Endothelial cell of umbilical vein (primary cell): Measurements from ENCODE around the gene LPP. TPM values are rescaled to one million over a fixed set of nuclear protein-coding genes. Genes with fewer than 3 reads are reported as not detected.
A peak's percentile ranks its signal among the peaks of the same experiment; 100 is the strongest.

Experiments used
- BruUV-seq: library from RNA; stranded (reverse); fragments of 400-500 nt; replicated peaks from 2 replicates; lab custom pipeline; 2021; lab: Mats Ljungman, UMichigan
- CTCF ChIA-PET: fragments of 300-600, 350-600 bp; sonication (Branson Sonifier 250); formaldehyde crosslinking; loops from one replicate; lab custom pipeline; 2021; ENCODE audit warnings: antibody characterized with exemption, inconsistent platforms; lab: Charles Lee
- POLR2A ChIA-PET: fragments of 300-600, 350-600 bp; sonication (Branson Sonifier 250); formaldehyde crosslinking; loops from one replicate; lab custom pipeline; 2021; ENCODE audit warnings: antibody characterized with exemption, inconsistent platforms; lab: Charles Lee
- DNase-seq: peaks from one replicate; pipeline ENCODE4 v3.0.0-alpha.2; 2011; ENCODE audit warnings: low read depth, low spot score
- FAIRE-seq: peaks from 2 replicates; lab custom pipeline; 2011; peaks lifted over from hg19 to GRCh38; lab: Jason Lieb, UNC
- H2AFZ ChIP-seq: 2 replicates; pipeline ENCODE4 v1.6.0; 2012; ENCODE audit warnings: low read depth, low read length, control low read depth, inconsistent platforms
- H3K27ac ChIP-seq: 2 replicates; pipeline ENCODE4 v1.5.1; 2011; ENCODE audit warnings: low read depth, mild to moderate bottlenecking, control low read depth, low read length, moderate library complexity; ENCODE audit not compliant: insufficient read depth
- H3K27me3 ChIP-seq, 2 experiments: 2 replicates each; pipeline versions ENCODE4 v1.6.0 to v1.6.1; 2011; ENCODE audit warnings: low read length in 2 of 2, mixed read lengths in 1 of 2; ENCODE audit not compliant: control insufficient read depth in 2 of 2, insufficient read depth in 2 of 2
- H3K36me3 ChIP-seq, 2 experiments: 2 replicates in 1 of 2; 3 replicates in 1 of 2; pipeline ENCODE4 v1.5.1; 2011; ENCODE audit warnings: low read length in 2 of 2, mild to moderate bottlenecking in 1 of 2, moderate library complexity in 1 of 2; ENCODE audit not compliant: control insufficient read depth in 2 of 2, insufficient read depth in 2 of 2; ENCODE audit errors: extremely low read depth in 1 of 2
- H3K4me1 ChIP-seq: 3 replicates; pipeline ENCODE4 v1.5.1; 2011; ENCODE audit warnings: mild to moderate bottlenecking, low read length; ENCODE audit not compliant: control insufficient read depth, insufficient read depth; ENCODE audit errors: extremely low read depth
- H3K4me2 ChIP-seq: 2 replicates; pipeline ENCODE4 v1.6.1; 2011; ENCODE audit warnings: low read length, control low read depth, mixed read lengths; ENCODE audit not compliant: insufficient read depth
- H3K4me3 ChIP-seq, 3 experiments: fragments of 200-600 bp in 1 of 3; sonication (generic), shearing (Covaris generic) in 1 of 3; replicated peaks in 1 of 3; 2 replicates each; pipeline ENCODE4 v1.5.1; 2011 to 2016; ENCODE audit warnings: control low read depth in 3 of 3, low read length in 3 of 3, mild to moderate bottlenecking in 2 of 3, inconsistent platforms in 1 of 3, low read depth in 1 of 3, moderate library complexity in 1 of 3; ENCODE audit not compliant: insufficient read depth in 1 of 3
- H3K79me2 ChIP-seq: 2 replicates; pipeline ENCODE4 v1.6.0; 2012; ENCODE audit warnings: low read length, inconsistent platforms; ENCODE audit not compliant: control insufficient read depth, insufficient read depth
- H3K9ac ChIP-seq: replicated peaks from 2 replicates; pipeline ENCODE3; 2011; ENCODE audit warnings: low read length, control low read depth; ENCODE audit not compliant: insufficient read depth; ENCODE audit errors: extremely low read depth
- H3K9me1 ChIP-seq: replicated peaks from 3 replicates; pipeline ENCODE4 v1.6.0; 2011; ENCODE audit warnings: mild to moderate bottlenecking, low read length; ENCODE audit not compliant: control insufficient read depth, insufficient read depth; ENCODE audit errors: extremely low read depth
- H3K9me3 ChIP-seq: replicated peaks from 2 replicates; pipeline ENCODE4 v1.5.1; 2012; ENCODE audit warnings: low read length, inconsistent platforms; ENCODE audit not compliant: control insufficient read depth, insufficient read depth
- H4K20me1 ChIP-seq: replicated peaks from 2 replicates; pipeline ENCODE3; 2011; ENCODE audit warnings: mild to moderate bottlenecking, low read length; ENCODE audit not compliant: control insufficient read depth, insufficient read depth; ENCODE audit errors: extremely low read depth
- CTCF ChIP-seq, 2 donors: IDR thresholded peaks; 1 replicate in 1 of 2; 2 replicates in 1 of 2; pipeline ENCODE4 v1.5.1; 2011; ENCODE audit warnings: low read length in 2 of 2, mild to moderate bottlenecking in 2 of 2, moderate library complexity in 2 of 2, control low read depth in 1 of 2, inconsistent platforms in 1 of 2, low read depth in 1 of 2; ENCODE audit not compliant: insufficient read depth in 1 of 2; ENCODE audit errors: extremely low read depth in 1 of 2
- EZH2 ChIP-seq: IDR thresholded peaks from 2 replicates; pipeline ENCODE4 v1.6.1; 2012; ENCODE audit warnings: borderline replicate concordance, low read depth, mild to moderate bottlenecking, moderate library complexity, low read length, inconsistent platforms; ENCODE audit not compliant: severe bottlenecking
- FOS ChIP-seq: IDR thresholded peaks from 2 replicates; pipeline ENCODE4 v1.6.1; 2011; ENCODE audit warnings: mild to moderate bottlenecking, low read length, moderate library complexity, borderline replicate concordance; ENCODE audit not compliant: insufficient read depth
- GATA2 ChIP-seq: IDR thresholded peaks from 2 replicates; pipeline ENCODE4 v1.7.0; 2011; ENCODE audit warnings: low read depth, mild to moderate bottlenecking, moderate library complexity, mixed read lengths, low read length; ENCODE audit not compliant: insufficient read length, insufficient read depth
- JUN ChIP-seq: IDR thresholded peaks from 2 replicates; pipeline ENCODE4 v1.6.1; 2011; ENCODE audit warnings: borderline replicate concordance, low read depth; ENCODE audit not compliant: insufficient read length, insufficient read depth
- MAX ChIP-seq: IDR thresholded peaks from 2 replicates; pipeline ENCODE4 v1.6.1; 2011; ENCODE audit not compliant: insufficient read depth, insufficient read length
- MYC ChIP-seq: IDR thresholded peaks from one replicate; pipeline ENCODE4 v1.6.1; 2011; ENCODE audit warnings: mild to moderate bottlenecking, low read depth, low read length
- POLR2A ChIP-seq: IDR thresholded peaks from 2 replicates; pipeline ENCODE4 v1.6.1; 2012; ENCODE audit warnings: low read depth, mild to moderate bottlenecking, control low read depth, low read length
- POLR2AphosphoS5 ChIP-seq: IDR thresholded peaks from 2 replicates; pipeline ENCODE4 v1.6.1; 2012; ENCODE audit warnings: low read depth, mild to moderate bottlenecking, control low read depth, low read length, moderate library complexity; ENCODE audit not compliant: insufficient read depth
- dilution Hi-C: fragments of 300-500 bp; cut with MboI; formaldehyde crosslinking; loops from one replicate; pipeline ENCODE4 v1.15.0; 2019; ENCODE audit warnings: low sequenced_read_pairs; ENCODE audit not compliant: extremely low pct_ligation_motif_present
- intact Hi-C: fragments of 100-400 bp; cut with micrococcal nuclease; formaldehyde crosslinking; loops from one replicate; pipeline ENCODE4 v1.10.0; 2022
- polyA plus RNA-seq, 4 experiments: library from polyadenylated mRNA; depleted of rRNA in 3 of 4; stranded (reverse) in 3 of 4; unstranded in 1 of 4; fragments of >200 nt; gene quantifications; 2 replicates each; pipeline versions ENCODE4 v1.2.1 to v1.2.3, GENCODE V29; 2011 to 2012; ENCODE audit warnings: missing spikeins in 1 of 4
- total RNA-seq: library from RNA; stranded (reverse); gene quantifications from 2 replicates; pipeline ENCODE4 v1.2.3, GENCODE V29; 2021

LPP gene
- total and polyA plus RNA-seq, 2 donors (not counting 3 experiments of a cell fraction or from before 2014, with no cell fraction given) = 16.9 to 153 TPM

- TF ChIP-seq MAX (no peak), MYC (no peak), EZH2 (no peak), POLR2A (no peak), GATA2 (no peak), POLR2AphosphoS5 (no peak), FOS (no peak), JUN (no peak), CTCF (IDR thresholded peaks at IDR 0.05; ENCODE audit: extremely low read depth in 1 of 2, insufficient read depth in 1 of 2, low read depth in 1 of 2, low read length in 2 of 2) (no peak)
- Histone ChIP-seq H3K9me3 (no peaks in the 10 kb centered on the region), H3K27ac (peak overlapping the region; percentile 87), H3K4me2 (peak overlapping the region; percentile 54), H3K9ac (peak overlapping the region; percentile 78), H3K36me3 (no peaks in the 10 kb centered on the region), H3K4me3 (no peak overlapping the region), H2AFZ (no peak overlapping the region), H3K27me3 (no peaks in the 10 kb centered on the region), H3K4me1 (peaks cover 45% of the 10 kb centered on the region), H4K20me1 (no peaks in the 10 kb centered on the region), H3K9me1 (no peaks in the 10 kb centered on the region), H3K79me2 (peaks cover 3% of the 10 kb centered on the region)
- ChIA-PET POLR2A (interaction anchor here (0.7 kb wide), 1 partner anchor 414 kb away, joined by 6 read pairs; no protein-coding TSS in a partner anchor), CTCF (interaction anchor here (0.6 to 1.8 kb wide), 3 partner anchors 96 to 628 kb away, joined by 3 read pairs; no protein-coding TSS in a partner anchor)
- DNase-seq (peak; percentile 50), FAIRE-seq (peak; percentile 26)
- no TSS peak for BruUV-seq
- intact Hi-C loops = loop anchor here (2.0 to 10.0 kb wide), 3 partner anchors 142 to 330 kb away; no protein-coding TSS in a partner anchor
- dilution Hi-C loops = no loop called here
Measured at GRCh38 chr3:188365184-188365583, 211.2 kb downstream of the LPP start.
